HL-60 (cell line): ENCODE measurements around the gene FERMT3.

ENCODE experiments used
- CTCF ChIP-seq: IDR thresholded peaks from one replicate; pipeline ENCODE4 v1.5.1; 2011; ENCODE audit warnings: low read length, control low read depth, inconsistent platforms; ENCODE audit not compliant: insufficient read depth
- GABPA ChIP-seq: IDR thresholded peaks from 2 replicates; pipeline ENCODE4 v1.6.1; 2012; ENCODE audit warnings: low read depth
- POLR2AphosphoS5 ChIP-seq: IDR thresholded peaks from 2 replicates; pipeline ENCODE4 v1.6.1; 2012; ENCODE audit warnings: low read depth
- REST ChIP-seq: IDR thresholded peaks from 2 replicates; pipeline ENCODE4 v1.6.1; 2012; ENCODE audit warnings: low read depth; ENCODE audit not compliant: insufficient replicate concordance

GRCh38 chr11:64258946-64259532 is 52.5 kb downstream of the FERMT3 start:
- TF ChIP-seq CTCF (no peak), POLR2AphosphoS5 (no peak), GABPA (no peak), REST (no peak)
